Osteocyte (in vitro differentiated cells): ENCODE measurements around the gene PCDHB14. TPM values are rescaled to one million over a fixed set of nuclear protein-coding genes. Genes with fewer than 3 reads are reported as not detected.

Experiments used
- DNase-seq: peaks from one replicate; pipeline ENCODE4 v3.0.0; 2021; ENCODE audit warnings: mixed read lengths; ENCODE audit not compliant: unreplicated experiment; ENCODE audit errors: extremely low spot score
- H3K27ac Mint-ChIP-seq: one replicate; pipeline ENCODE4 v1.8.0; 2021; ENCODE audit warnings: mild to moderate bottlenecking, mixed read lengths; ENCODE audit not compliant: unreplicated experiment
- H3K27me3 Mint-ChIP-seq: one replicate; pipeline ENCODE4 v1.8.0; 2021; ENCODE audit warnings: mixed read lengths; ENCODE audit not compliant: unreplicated experiment
- H3K36me3 Mint-ChIP-seq: one replicate; pipeline ENCODE4 v1.8.0; 2021; ENCODE audit warnings: mixed read lengths; ENCODE audit not compliant: unreplicated experiment
- H3K4me1 Mint-ChIP-seq: one replicate; pipeline ENCODE4 v1.8.0; 2021; ENCODE audit warnings: mixed read lengths; ENCODE audit not compliant: unreplicated experiment
- H3K4me3 Mint-ChIP-seq: one replicate; pipeline ENCODE4 v1.8.0; 2021; ENCODE audit warnings: mild to moderate bottlenecking, moderate library complexity, mixed read lengths; ENCODE audit not compliant: unreplicated experiment
- H3K9me3 Mint-ChIP-seq: one replicate; pipeline ENCODE4 v1.8.0; 2021; ENCODE audit warnings: mixed read lengths; ENCODE audit not compliant: unreplicated experiment
- total RNA-seq: library from RNA; stranded (reverse); gene quantifications from 2 replicates; pipeline ENCODE4 v1.2.1, GENCODE V29; 2021
- TF ChIP-seq, protein P1 (sequence below): fragments of 200-600 bp; sonication (generic); IDR thresholded peaks from 2 replicates; pipeline ENCODE4 v1.5.0; 2021; ENCODE audit warnings: antibody characterized with exemption, mild to moderate bottlenecking, moderate library complexity

The PCDHB14 gene
- total RNA-seq, 1 donor from 2014 or later = 9.0 TPM

DNA sequence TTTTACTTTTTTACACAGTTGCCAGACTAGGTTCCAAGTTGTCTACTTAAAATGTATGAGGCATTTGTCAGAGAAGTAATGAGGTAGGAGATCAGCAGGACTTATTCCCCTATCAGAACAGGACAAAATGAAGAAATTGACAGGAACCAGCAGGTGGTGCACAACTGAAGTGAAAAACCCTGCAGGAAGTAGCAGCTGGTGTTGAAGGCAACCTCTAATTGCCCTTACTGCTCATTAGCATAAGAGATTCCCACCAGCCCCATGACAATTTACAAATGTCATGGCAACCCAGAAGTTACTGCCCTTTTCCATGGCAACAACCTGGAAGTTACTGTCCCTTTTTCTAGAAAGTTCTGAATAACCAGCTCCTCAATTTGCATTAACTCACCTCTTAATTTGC lies 27.4 kb downstream of the PCDHB14 start:
- no peak overlapping the region for H3K27ac Mint-ChIP-seq

DNA sequence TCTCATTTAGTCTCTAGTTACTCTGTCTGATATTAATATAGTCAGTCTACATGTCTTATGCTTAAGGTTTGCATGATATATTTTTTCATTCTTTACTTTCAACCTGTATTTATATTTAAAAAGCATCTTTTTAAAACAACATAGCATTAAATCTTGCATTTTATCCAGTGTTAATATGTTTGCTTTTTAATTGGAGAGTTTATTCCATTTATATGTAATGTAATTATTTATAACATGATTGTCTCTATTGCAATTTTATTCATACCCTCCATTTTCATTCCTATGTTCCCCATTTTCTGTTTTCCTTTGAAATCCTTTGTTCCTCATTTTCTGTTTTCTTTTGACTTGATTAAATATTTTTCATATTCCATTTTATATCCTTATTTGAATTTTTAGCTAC lies 35.3 kb downstream of the PCDHB14 start:
- H3K9me3 Mint-ChIP-seq = peaks cover 67% of the 10 kb centered on the region
- no peaks in the 10 kb centered on the region for H3K27me3 Mint-ChIP-seq
- H3K27ac Mint-ChIP-seq = no peak overlapping the region
- TF ChIP-seq, protein P1, sequence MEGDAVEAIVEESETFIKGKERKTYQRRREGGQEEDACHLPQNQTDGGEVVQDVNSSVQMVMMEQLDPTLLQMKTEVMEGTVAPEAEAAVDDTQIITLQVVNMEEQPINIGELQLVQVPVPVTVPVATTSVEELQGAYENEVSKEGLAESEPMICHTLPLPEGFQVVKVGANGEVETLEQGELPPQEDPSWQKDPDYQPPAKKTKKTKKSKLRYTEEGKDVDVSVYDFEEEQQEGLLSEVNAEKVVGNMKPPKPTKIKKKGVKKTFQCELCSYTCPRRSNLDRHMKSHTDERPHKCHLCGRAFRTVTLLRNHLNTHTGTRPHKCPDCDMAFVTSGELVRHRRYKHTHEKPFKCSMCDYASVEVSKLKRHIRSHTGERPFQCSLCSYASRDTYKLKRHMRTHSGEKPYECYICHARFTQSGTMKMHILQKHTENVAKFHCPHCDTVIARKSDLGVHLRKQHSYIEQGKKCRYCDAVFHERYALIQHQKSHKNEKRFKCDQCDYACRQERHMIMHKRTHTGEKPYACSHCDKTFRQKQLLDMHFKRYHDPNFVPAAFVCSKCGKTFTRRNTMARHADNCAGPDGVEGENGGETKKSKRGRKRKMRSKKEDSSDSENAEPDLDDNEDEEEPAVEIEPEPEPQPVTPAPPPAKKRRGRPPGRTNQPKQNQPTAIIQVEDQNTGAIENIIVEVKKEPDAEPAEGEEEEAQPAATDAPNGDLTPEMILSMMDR = no peak
- no peak overlapping the region for H3K4me3 Mint-ChIP-seq
- no peaks in the 10 kb centered on the region for H3K4me1 Mint-ChIP-seq
- peaks cover 45% of the 10 kb centered on the region for H3K36me3 Mint-ChIP-seq
- DNase-seq = no peak

More for the DNA sequence above, 27.4 kb downstream of the PCDHB14 start:
- H3K4me3 Mint-ChIP-seq = no peak overlapping the region
- TF ChIP-seq, protein P1 = no peak
- peaks cover 49% of the 10 kb centered on the region for H3K9me3 Mint-ChIP-seq
- H3K4me1 Mint-ChIP-seq = no peaks in the 10 kb centered on the region
- no peaks in the 10 kb centered on the region for H3K27me3 Mint-ChIP-seq
- H3K36me3 Mint-ChIP-seq = peaks cover 24% of the 10 kb centered on the region
- DNase-seq = no peak

DNA sequence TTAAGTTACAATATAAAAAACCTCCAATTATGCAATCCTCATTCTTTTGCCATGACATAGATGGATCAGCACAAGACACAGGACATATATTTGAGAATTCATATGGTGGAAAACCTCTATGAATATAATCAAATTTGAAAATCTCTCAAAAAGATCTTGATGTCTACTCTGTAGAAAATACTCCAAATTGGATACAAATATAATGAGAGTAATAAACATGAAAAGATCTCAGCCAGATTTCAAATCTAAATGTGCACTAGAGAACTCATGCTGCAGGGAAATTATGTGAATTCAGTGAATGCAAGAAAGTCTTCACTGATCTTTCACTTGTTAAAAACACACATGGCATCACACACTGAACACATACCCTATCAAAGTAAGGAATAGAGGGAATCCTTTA lies 35.8 kb downstream of the PCDHB14 start:
- peaks cover 44% of the 10 kb centered on the region for H3K36me3 Mint-ChIP-seq
- no peak overlapping the region for H3K4me3 Mint-ChIP-seq
- no peaks in the 10 kb centered on the region for H3K4me1 Mint-ChIP-seq
- DNase-seq = no peak
- TF ChIP-seq, protein P1 = no peak
- H3K9me3 Mint-ChIP-seq = peaks cover 65% of the 10 kb centered on the region
- H3K27ac Mint-ChIP-seq = no peak overlapping the region
- no peaks in the 10 kb centered on the region for H3K27me3 Mint-ChIP-seq

DNA sequence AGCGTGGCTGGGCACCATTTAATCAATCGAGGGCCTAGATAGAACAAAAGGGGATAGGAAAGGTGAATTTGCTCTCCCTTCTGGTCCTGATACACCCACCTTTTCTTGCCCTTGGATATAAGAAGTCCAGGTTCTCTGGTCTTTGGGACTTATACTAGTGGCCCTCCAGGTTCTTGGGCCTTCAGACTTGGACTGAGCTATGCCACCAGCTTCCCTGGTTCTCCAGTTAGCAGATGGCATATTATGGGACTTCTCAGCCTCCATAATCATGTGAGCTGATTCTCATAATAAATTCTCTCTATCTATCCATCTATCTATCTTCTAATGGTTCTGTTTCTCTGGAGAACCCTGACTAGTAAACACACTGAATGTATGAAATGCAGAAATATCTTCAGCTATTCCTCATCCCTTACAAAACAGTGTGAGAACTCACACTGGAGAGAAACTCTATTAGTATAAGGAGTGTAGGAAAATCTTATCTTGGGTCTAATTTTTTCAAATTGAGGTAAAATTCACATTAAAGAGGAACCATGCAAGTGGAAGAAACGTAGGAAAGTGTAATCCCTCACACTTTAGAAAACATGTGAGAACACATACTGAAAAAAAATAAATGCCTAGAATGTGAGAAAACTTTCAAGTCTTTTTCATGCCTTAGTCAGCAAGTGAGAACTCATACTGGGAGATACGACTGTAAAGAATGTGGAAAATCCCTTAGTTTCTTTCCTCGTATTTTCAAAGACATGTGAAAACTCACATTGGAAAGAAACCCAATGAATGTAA lies 37.5 kb downstream of the PCDHB14 start:
- no peaks in the 10 kb centered on the region for H3K4me1 Mint-ChIP-seq
- DNase-seq = no peak
- no peak overlapping the region for H3K4me3 Mint-ChIP-seq
- peaks cover 55% of the 10 kb centered on the region for H3K9me3 Mint-ChIP-seq
- H3K36me3 Mint-ChIP-seq = peaks cover 38% of the 10 kb centered on the region
- no peaks in the 10 kb centered on the region for H3K27me3 Mint-ChIP-seq
- TF ChIP-seq, protein P1 = no peak
- H3K27ac Mint-ChIP-seq = no peak overlapping the region

DNA sequence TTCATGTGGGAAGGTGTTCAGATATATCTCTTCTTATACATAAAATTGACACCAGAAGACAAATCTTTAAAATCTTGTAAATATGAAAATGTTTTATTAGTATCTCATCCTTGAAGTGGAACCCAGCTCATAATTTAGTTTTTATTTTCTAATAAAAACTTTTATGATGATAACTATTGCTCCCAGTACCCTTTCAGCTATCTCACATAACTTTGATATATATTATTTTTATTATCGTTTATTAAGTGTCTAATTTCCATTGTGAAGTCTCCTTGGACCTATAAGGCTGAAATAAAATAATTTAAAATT lies 38.0 kb downstream of the PCDHB14 start:
- no peaks in the 10 kb centered on the region for H3K27me3 Mint-ChIP-seq
- TF ChIP-seq, protein P1 = no peak
- no peak overlapping the region for H3K27ac Mint-ChIP-seq
- peaks cover 35% of the 10 kb centered on the region for H3K36me3 Mint-ChIP-seq
- H3K4me1 Mint-ChIP-seq = no peaks in the 10 kb centered on the region
- DNase-seq = no peak
- H3K4me3 Mint-ChIP-seq = no peak overlapping the region
- peaks cover 55% of the 10 kb centered on the region for H3K9me3 Mint-ChIP-seq
